HepG2 (cell line): ENCODE measurements around the gene TRMT112. TPM values are rescaled to one million over a fixed set of nuclear protein-coding genes. Genes with fewer than 3 reads are reported as not detected.

Source experiments
- ATF7 ChIP-seq, 2 experiments: fragments of 450-650 bp in 1 of 2; sonication (generic) in 1 of 2; formaldehyde crosslinking in 1 of 2; IDR thresholded peaks; 2 replicates each; pipeline versions ENCODE4 v1.4.0 to v1.6.1; 2016 to 2020; ENCODE audit warnings: antibody characterized with exemption in 1 of 2, mild to moderate bottlenecking in 1 of 2, missing genetic modification reagents in 1 of 2
- EHMT2 ChIP-seq: fragments of 200-600 bp; sonication (generic); IDR thresholded peaks from 2 replicates; pipeline ENCODE4 v1.7.0; 2017; ENCODE audit warnings: antibody characterized with exemption, low read depth, low read length, borderline replicate concordance
- ELF1 ChIP-seq: sonication (generic); formaldehyde crosslinking; IDR thresholded peaks from 2 replicates; pipeline ENCODE4 v1.4.0; 2020; ENCODE audit warnings: missing genetic modification reagents
- HDAC2 ChIP-seq: sonication (generic); formaldehyde crosslinking; IDR thresholded peaks from 2 replicates; pipeline ENCODE4 v1.4.0; 2020; ENCODE audit warnings: missing genetic modification reagents
- KMT2B ChIP-seq: IDR thresholded peaks from 2 replicates; pipeline ENCODE4 v1.6.1; 2016; ENCODE audit warnings: missing genetic modification reagents, missing compliant biosample characterization
- MYPOP ChIP-seq: sonication (generic); formaldehyde crosslinking; IDR thresholded peaks from 2 replicates; pipeline ENCODE4 v1.8.1; 2023; ENCODE audit warnings: mild to moderate bottlenecking, moderate library complexity, missing genetic modification reagents
- NFKBIZ ChIP-seq: IDR thresholded peaks from 2 replicates; pipeline ENCODE4 v1.6.1; 2018; ENCODE audit warnings: missing genetic modification reagents, missing compliant biosample characterization
- NFYB ChIP-seq: sonication (generic); formaldehyde crosslinking; IDR thresholded peaks from 2 replicates; pipeline ENCODE4 v1.4.0; 2020; ENCODE audit warnings: missing genetic modification reagents
- NR2F1 ChIP-seq, 2 experiments: fragments of 450-650 bp in 1 of 2; formaldehyde crosslinking in 1 of 2; IDR thresholded peaks; 2 replicates each; pipeline versions ENCODE4 v1.5.0 to v1.6.1; 2016 to 2020; ENCODE audit warnings: mild to moderate bottlenecking in 1 of 2, missing compliant biosample characterization in 1 of 2, missing genetic modification reagents in 1 of 2, moderate library complexity in 1 of 2
- PLRG1 ChIP-seq: fragments of 450-650 bp; conservative IDR thresholded peaks from 2 replicates; pipeline ENCODE4 v1.6.1; 2016
- POLR2AphosphoS2 ChIP-seq: IDR thresholded peaks from 2 replicates; pipeline ENCODE4 v1.6.1; 2011; ENCODE audit warnings: low read depth, low read length, improper control_type of control experiment
- RFX3 ChIP-seq: IDR thresholded peaks from 2 replicates; pipeline ENCODE4 v1.6.1; 2016; ENCODE audit warnings: missing biosample characterization, missing genetic modification reagents
- SNAPC4 ChIP-seq: sonication (generic); formaldehyde crosslinking; IDR thresholded peaks from 2 replicates; pipeline ENCODE4 v1.4.0; 2020; ENCODE audit warnings: mild to moderate bottlenecking, missing genetic modification reagents
- ZBTB7B ChIP-seq: sonication (generic); formaldehyde crosslinking; IDR thresholded peaks from 2 replicates; pipeline ENCODE4 v1.4.0; 2020; ENCODE audit warnings: missing genetic modification reagents
- ZNF225 ChIP-seq: sonication (generic); formaldehyde crosslinking; IDR thresholded peaks from 2 replicates; pipeline ENCODE4 v1.4.0; 2020; ENCODE audit warnings: mild to moderate bottlenecking, missing genetic modification reagents
- ZNF432 ChIP-seq: sonication (generic); formaldehyde crosslinking; IDR thresholded peaks from 2 replicates; pipeline ENCODE4 v1.5.0; 2020; ENCODE audit warnings: missing genetic modification reagents, mild to moderate bottlenecking, borderline replicate concordance
- ZNF574 ChIP-seq: sonication (generic); formaldehyde crosslinking; IDR thresholded peaks from 2 replicates; pipeline ENCODE4 v1.4.0; 2020; ENCODE audit warnings: missing genetic modification reagents
- ZNF589 ChIP-seq: sonication (generic); formaldehyde crosslinking; conservative IDR thresholded peaks from 2 replicates; pipeline ENCODE4 v1.8.0; 2022; ENCODE audit warnings: mild to moderate bottlenecking, moderate library complexity, missing genetic modification reagents
- ZNF616 ChIP-seq: sonication (generic); formaldehyde crosslinking; IDR thresholded peaks from 2 replicates; pipeline ENCODE4 v1.5.0; 2020; ENCODE audit warnings: low read depth, mild to moderate bottlenecking, missing genetic modification reagents
- ZNF709 ChIP-seq: sonication (generic); formaldehyde crosslinking; IDR thresholded peaks from 2 replicates; pipeline ENCODE4 v1.5.0; 2020; ENCODE audit warnings: mild to moderate bottlenecking, missing genetic modification reagents
- ZNF780A ChIP-seq: sonication (generic); formaldehyde crosslinking; IDR thresholded peaks from 2 replicates; pipeline ENCODE4 v1.8.0; 2022; ENCODE audit warnings: mild to moderate bottlenecking, missing genetic modification reagents, moderate library complexity
- polyA plus RNA-seq, 8 experiments: library from polyadenylated mRNA; depleted of rRNA in 3 of 8; stranded (reverse) in 7 of 8; unstranded in 1 of 8; fragments of >200 nt; fragmentation: Illumina TruSeq in 4 of 8; extraction: Trizol in 4 of 8; gene quantifications; 2 replicates each; pipeline versions ENCODE4 v1.2.1 to v1.2.3, GENCODE V29; 2011 to 2016; ENCODE audit warnings: low read depth in 4 of 8, missing spikeins in 1 of 8, mixed read lengths in 1 of 8; ENCODE audit not compliant: insufficient read depth in 1 of 8
- total RNA-seq, 5 experiments: library from RNA; depleted of rRNA; stranded (reverse); fragments of >200 nt; fragmentation: Illumina TruSeq; extraction: Trizol; gene quantifications; 2 replicates each; pipeline ENCODE4 v1.2.3, GENCODE V29; 2016; ENCODE audit warnings: low read depth in 1 of 5

TRMT112 gene
- total and polyA plus RNA-seq, 2 of the 13 experiments (the other 11 are each of a cell fraction or from before 2014, with no cell fraction given) = 186 to 409 TPM

DNA sequence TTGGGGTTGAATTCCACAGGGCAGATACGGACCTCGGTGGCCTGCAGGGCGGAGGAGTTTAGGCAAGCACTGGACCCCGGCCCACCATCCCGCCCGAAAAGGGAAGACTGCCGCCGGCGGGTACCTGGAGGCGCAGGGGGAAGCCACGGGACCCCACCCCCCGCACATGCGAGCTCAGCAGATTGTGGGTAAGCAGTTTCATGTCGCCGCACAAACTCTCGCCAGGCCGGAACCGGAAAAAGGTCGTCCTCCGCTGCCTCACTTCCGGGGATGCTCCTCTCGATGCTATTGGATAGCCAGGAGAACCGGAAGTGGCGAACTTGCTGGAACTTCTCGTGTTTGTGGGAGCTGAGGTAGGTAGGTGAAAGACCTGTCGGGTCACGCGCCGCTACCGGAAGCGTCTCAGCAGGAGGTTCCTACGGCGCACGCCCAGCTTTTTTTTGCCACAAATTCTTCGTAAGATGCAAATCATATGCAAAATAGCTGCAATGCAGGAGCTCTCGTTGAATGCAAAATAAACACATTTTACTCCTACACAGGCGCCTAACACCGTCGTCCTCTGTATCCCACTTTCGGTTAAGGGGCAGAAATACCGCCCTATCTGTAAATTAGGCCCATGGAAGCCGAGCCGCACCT lies at the start of gene TRMT112 (continued):
- peak; percentile 89 for TF ChIP-seq ZNF574
- TF ChIP-seq ZNF780A (CRISPR knock-in tag) = no peak
- no peak for TF ChIP-seq ATF7 (IDR thresholded peaks at IDR 0.05)
- TF ChIP-seq ATF7 (CRISPR knock-in tag; IDR thresholded peaks at IDR 0.05) = no peak
- peak; percentile 81; the same call in 1 of the 2 replicates for TF ChIP-seq ZNF225 (CRISPR knock-in tag)
- TF ChIP-seq SNAPC4 (CRISPR knock-in tag) = peak; percentile 100
- TF ChIP-seq POLR2AphosphoS2 = no peak
- TF ChIP-seq KMT2B (CRISPR knock-in tag) = peak; percentile 40; the same call in 1 of the 2 replicates
- peak; percentile 89 for TF ChIP-seq NFYB (CRISPR knock-in tag)
- peak; percentile 93 for TF ChIP-seq ELF1 (CRISPR knock-in tag)
- TF ChIP-seq ZNF709 (CRISPR knock-in tag) = peak; percentile 58; the same call in 1 of the 2 replicates
- TF ChIP-seq HDAC2 (CRISPR knock-in tag) = peak; percentile 51; the same call in 1 of the 2 replicates
- no peak for TF ChIP-seq RFX3 (CRISPR knock-in tag)
- TF ChIP-seq ZBTB7B (CRISPR knock-in tag) = peak; percentile 34; the same call in 1 of the 2 replicates
- TF ChIP-seq NFKBIZ = no peak
- peak; percentile 76; the same call in 1 of the 2 replicates for TF ChIP-seq MYPOP (CRISPR knock-in tag)
- no peak for TF ChIP-seq ZNF432
- TF ChIP-seq EHMT2 = no peak
- 0 out of 4 replicates have a peak, but pooled peaks of 1 of the 2 experiments have one; percentile 20 for TF ChIP-seq NR2F1 (CRISPR knock-in tag; IDR thresholded peaks at IDR 0.05)
- TF ChIP-seq PLRG1 = no peak
- TF ChIP-seq ZNF589 (CRISPR knock-in tag) = no peak
- TF ChIP-seq ZNF616 (CRISPR knock-in tag) = no peak
